Activated CD8-positive, alpha-beta memory T cell treated with anti-CD3 and anti-CD28 coated beads, Interleukin-2, amount 50 U/mL, for 1 hour (primary cell): ENCODE measurements around the gene ZNF343.
"Not testable (repeated sequence)": the region's sequence is repeated elsewhere in the genome, so short reads cannot be mapped to it uniquely, and the experiment has no call there.

ENCODE experiments used
- DNase-seq: peaks from one replicate; pipeline ENCODE4 v3.0.0-alpha.2; 2020; ENCODE audit errors: extremely low read depth

Gene ZNF343

GRCh38 chr20:2508631-2509467, at the start of gene ZNF343:
Gene ZNF343 (minus strand): TSS chr20:2508915. CDS start chr20:2493895, 15,020 bp downstream.
- no peak for DNase-seq

DNA sequence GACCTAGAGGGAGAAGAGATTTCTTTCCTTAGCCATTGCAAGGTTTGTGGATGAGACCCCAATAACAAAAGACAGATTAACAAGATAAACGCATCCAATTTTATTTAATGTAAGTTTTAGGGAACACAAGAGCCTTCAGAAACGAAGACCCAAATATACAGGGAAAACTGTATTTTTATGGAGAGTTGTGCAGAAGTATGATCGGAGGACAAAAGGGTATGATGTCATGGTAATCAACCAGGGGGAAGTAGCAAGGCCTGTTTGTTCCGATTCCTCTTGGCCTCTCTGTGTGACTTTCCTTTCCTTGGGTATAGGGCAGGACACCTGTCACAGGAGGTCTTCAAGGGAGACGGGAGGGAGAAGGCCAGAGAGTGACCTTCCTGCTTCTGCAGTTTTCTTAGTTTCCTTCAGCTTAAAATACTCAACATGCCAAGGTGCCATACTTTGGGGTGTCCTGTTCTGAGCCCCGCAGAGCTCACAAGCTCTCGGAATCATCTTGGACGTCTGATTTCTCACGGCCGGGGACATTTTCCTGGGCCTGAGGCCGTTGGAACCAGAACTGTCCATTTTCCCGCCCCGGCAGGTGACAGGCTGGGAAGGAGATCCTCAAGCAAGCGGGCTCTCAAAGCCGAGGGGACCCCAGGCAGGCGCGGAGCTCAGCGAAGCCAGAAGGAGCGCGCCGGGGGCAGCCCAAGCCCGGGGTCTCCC, 49.3 kb upstream of the ZNF343 start:
- DNase-seq: no peak

DNA sequence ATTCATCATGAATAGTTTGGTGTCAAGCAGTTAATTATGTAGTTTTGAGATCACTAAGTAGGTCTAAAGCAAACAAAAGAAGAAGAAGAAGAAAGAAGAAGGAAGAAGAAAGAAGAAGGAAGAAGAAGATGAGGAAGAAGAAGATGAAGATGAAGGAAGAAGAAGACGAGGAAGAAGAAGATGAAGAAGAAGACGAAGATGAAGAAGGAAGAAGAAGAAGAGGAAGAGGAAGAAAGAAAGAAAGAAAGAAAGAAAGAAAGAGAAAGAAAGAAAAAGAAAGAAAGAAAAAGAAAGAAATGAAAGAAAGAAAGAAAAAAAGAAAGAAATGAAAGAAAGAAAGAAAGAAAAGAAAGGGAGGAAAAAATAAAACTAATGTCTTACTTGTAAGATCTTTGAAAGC, 36.9 kb upstream of the ZNF343 start:
- no peak for DNase-seq

GRCh38 chr20:2544211-2544610, 35.5 kb upstream of the ZNF343 start:
- DNase-seq: no peak

- no peak for DNase-seq
Observed at GRCh38 chr20:2542361-2542760, 33.6 kb upstream of the ZNF343 start.

DNA sequence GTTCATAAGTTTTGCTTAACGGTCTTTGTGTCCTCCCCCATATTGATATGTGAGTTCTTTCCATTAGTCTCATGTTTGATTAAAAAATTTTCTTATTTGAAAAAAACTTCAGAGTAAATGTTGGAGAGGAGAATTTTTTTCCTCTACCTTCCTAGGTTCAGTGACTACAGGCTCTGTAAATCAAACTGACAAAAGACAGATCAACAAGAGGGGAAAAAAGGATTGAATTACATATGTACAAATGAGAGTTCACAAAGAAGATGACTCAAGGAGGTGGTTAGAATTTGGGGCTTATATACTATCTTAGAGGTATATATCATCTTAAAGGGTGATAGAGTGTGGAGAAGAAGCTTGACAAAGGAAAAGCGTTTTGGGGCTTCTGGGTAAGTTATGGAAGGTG, 33.2 kb upstream of the ZNF343 start:
- no peak for DNase-seq

GRCh38 chr20:2538931-2539720, 30.4 kb upstream of the ZNF343 start:
- no peak for DNase-seq

GRCh38 chr20:2538356-2538755, 29.6 kb upstream of the ZNF343 start:
- DNase-seq: no peak

- no peak for DNase-seq
Observed at GRCh38 chr20:2537101-2537500, 28.4 kb upstream of the ZNF343 start.

GRCh38 chr20:2536560-2536986, 27.9 kb upstream of the ZNF343 start, which contains the start of gene TMC2:
Gene TMC2 (plus strand): TSS chr20:2536573. CDS start chr20:2536622, 49 bp downstream.
- DNase-seq: no peak

- DNase-seq: no peak
Observed at GRCh38 chr20:2535711-2536559, 27.2 kb upstream of the ZNF343 start.

GRCh38 chr20:2533118-2533517, 24.4 kb upstream of the ZNF343 start:
- no peak for DNase-seq

DNA sequence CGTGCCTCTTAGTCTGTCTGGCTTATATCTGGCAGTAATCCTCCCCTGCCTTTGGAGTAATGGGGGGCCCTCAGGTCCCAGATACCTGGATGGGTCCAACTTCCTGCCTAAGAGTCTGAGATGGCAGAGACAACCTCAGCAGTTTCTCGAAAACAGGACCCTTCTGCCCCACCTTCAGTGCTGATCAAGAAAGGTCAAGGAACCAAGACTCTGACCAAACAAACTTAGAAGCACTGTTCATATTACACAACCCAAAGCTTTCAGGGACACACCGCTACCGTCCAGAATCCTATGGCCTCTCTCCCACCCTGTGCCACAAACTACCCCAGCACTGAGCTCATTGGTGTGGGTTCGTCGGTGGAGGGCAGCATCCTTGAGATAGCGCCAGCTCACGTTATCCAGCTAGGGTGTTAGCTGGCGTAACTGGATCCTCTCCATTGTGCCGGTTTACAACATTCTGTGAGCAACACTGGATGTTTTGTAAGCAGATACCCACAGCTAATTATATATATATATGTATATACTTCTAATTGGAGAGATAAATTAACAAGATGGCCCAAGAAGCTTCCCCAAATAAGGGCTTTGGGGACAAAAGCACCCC, 20.1 kb upstream of the ZNF343 start:
- DNase-seq: no peak

DNA sequence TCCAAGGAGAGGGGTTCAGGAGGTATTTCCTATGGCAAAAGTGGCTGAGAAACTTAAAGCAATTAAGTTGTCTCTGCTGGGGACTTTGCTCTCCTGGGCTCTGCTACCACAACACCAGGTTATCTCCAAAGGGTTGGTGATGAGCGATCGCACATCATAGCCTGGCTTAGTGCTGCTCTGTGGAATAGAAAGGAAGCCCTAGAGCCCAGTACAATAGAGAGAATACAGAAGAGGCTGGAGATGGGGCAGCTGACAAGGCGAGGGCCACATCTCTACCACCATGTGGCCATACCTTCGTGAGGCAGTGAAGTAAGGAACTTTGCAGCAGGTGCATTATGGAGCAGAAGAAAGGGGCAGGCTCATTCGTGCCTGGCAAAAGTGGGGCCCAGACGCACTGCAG, 19.0 kb upstream of the ZNF343 start:
- no peak for DNase-seq

DNA sequence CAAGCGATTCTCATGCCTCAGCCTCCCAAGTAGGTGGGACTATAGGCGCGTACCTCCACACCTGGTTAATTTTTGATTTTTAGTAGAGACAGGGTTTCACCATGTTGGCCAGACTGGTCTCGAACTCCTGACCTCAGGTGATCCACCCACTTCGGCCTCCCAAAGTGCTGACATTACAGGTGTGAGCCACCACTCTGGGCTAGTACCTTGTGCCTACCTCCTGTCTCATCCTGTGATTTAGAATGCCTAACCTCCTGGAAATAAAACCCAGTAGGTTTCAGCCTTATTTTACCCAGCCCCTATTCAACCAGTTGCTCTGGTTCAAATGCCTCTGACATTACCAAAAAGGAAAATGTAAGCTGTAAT, 17.5 kb upstream of the ZNF343 start:
- DNase-seq: not testable (repeated sequence)

DNA sequence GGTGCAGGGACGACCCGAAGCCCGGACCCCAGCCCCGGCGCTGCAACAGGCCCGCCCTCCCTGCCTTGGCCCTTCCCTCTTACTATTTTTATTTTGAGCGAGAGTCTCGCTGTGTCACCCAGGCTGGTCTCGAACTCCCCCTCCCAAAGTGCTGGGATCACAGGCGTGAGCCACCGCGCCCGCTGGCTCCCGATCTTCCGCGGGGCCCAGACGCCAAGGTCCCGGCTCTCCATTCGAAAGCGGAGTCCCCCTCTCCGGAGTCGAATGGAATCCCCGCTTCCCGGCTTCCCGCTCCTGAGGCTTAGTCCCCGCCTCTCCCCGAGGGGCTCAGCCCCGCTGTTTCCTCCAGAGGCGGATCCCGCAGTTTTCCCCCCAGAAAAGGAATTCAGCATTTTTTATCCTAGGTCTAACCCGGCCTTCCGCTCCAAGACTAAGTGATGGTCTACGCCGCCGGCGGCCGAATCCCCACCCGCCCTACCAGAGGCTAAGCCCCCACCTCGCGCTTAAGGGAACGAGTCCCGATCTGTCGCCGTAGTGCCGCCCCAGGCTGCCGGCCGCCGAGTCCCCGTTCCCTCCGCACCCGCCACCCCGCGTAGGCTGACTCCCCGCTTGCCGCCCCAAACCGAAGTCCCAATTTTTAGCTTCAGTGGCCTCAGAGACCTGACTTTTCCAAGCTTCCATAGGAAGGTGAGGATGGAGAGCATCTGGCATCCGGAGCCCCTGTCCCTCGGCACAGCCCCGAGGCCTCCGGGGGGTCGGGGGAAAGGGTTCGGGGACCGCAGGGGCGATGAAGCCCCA, 16.2 kb upstream of the ZNF343 start:
- DNase-seq: no peak

DNA sequence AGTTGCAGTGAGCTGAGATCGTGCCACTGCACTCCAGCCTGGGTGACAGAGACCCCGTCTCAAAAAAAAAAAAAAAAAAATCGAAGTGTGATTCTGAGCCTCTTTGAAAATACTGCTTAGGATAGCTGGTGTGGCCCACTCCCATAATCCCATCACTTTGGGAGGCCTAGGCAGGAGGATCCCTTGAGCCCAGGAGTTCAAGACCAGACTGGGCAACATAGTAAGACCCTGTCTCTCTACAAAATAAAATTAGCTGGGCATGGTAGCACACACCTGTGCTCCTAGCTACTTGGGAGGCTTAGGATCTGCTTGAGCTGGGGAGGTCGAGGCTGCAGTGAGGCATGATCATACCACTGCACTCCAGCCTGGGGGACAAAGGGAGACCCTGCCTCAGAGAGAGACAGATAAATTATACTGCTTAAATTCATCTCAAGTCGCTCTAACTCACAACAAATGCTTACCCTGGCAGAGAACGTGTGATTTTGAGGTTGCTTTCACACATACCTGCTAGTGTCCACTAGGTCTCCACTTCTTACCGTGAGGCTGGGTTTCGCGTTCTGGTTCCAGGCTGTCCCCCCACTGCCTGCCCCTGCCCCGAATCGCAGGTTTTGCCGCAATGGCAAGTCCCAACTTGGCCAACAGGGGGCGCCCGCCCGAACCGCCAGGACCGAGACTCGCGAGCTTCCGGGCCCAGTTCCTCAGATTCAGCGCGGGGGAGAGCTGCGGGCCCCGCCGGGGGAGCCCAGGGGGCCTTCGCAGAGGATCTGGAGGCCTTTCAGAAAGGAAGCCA, 15.4 kb upstream of the ZNF343 start:
- peak; percentile 66 for DNase-seq

DNA sequence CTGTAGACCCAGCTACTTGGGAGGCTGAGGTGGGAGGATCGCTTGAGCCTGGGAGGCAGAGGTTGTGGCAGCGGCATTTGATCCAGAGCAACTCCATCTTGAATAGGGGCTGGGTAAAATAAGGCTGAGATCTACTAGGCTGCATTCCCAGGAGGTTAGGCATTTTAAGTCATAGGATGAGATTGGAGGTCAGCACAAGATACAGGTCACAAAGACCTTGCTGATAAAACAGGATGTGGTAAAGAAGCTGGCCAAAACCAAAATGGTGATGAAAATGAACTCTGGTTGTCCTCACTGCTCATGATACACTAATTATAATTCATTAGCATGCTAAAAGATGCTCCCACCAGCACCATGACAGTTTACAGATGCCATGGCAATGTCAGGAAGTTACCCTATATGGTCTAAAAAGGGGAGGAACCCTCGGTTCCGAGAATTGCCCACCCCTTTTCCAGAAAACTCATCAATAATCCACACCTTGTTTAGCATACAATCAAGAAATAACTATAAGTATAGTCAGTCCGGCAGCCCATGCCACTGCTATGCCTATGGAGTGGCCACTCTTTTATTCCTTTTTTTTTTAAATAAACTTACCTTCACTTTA, 14.2 kb upstream of the ZNF343 start:
- DNase-seq: not testable (repeated sequence)
